NT2/D1 (cell line): ENCODE data around the gene BET1L.

Source experiments
- YY1 ChIP-seq: IDR thresholded peaks from 2 replicates; pipeline ENCODE4 v1.6.1; 2011; ENCODE audit not compliant: insufficient read length, insufficient read depth
- ZNF274 ChIP-seq: IDR thresholded peaks from 2 replicates; pipeline ENCODE4 v1.6.1; 2011; ENCODE audit warnings: mild to moderate bottlenecking, low read depth, low read length

- TF ChIP-seq ZNF274 (no peak), YY1 (no peak)
Observed at GRCh38 chr11:244376-244775, 37.2 kb upstream of the BET1L start.
